SKM-1 treated with dmso at 0.1 percent for 144 hours (cell line): Measurements from ENCODE around the gene NRXN3.
"Not testable (repeated sequence)": the region's sequence is repeated elsewhere in the genome, so short reads cannot be mapped to it uniquely, and the experiment has no call there.

Source experiments
- DNase-seq: peaks from one replicate; lab custom pipeline; 2025; ENCODE audit not compliant: unreplicated experiment; lab: John Stamatoyannopoulos, UW

The NRXN3 gene

DNA sequence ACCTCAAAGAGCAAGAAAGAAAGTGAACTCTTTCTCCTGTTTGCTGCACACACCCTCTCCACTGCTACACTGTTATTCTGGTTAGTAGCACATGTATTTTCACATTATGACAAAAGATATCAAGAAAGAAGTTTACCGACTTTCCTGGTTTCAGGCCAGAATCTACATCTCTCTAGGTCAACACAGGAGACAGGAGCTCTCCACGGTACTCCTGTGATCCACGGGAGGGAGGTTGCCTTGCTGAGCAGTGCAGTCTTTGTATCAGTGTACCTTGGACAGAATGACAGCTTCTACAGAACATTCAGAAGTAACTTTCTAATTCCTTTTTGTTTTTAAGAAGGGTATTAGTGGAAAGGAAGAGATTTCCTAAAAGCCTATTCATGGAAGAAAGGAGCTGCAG, 805.6 kb downstream of the NRXN3 start:
- no peak for DNase-seq

DNA sequence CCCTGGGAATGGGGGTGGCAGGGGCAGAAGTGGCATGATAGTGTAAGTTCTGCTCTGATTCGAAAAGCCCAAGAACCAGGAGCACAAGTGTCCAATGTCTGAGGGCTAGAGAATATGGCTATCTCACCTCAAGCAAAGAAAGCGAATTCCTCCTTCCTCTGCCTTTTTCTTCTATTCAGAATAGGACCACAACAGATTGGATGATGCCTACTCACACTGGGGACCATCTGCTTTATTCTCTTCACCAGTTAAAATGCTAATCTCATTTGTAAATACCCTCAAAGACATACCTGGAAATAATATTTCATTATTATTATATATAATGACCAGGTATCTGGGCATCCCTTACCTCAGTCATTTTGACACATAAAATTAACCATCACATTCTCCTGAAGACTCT, 808.7 kb downstream of the NRXN3 start:
- no peak for DNase-seq

DNA sequence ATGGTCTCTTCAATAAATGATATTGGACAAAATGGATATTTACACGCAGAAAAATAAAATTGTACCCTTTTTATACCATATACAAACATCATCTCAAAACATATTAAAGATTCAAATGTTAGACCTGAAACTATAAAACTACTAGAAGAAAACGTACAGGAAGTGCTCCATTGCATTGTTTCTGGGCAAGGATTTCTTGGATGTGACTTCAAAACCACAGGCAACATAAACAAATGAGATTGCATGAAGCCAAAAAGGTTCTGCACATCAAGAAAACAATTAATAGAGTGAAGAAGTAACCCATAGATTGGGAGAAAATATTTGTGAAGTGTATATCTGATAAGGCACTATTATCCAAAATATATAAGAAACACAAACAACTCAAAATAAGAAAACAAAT, 812.4 kb downstream of the NRXN3 start:
- no peak for DNase-seq

DNA sequence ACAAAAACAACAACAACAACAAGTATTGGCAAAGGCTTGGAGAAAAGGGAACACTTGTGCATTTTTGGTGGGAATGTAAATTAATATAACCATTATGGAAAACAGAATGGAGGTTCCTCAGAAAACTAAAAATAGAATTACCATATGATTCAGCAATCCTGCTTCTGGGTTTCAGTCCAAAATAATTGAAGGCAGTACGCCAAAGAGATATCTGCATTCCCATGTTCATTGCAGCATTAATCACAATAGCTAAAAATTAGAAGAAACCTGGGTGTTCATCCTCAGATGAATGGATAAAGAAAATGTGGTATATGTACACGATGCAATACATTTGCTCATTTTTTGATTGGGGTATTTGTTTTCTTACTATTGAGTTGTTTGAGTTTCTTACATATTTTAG, 813.0 kb downstream of the NRXN3 start:
- no peak for DNase-seq

DNA sequence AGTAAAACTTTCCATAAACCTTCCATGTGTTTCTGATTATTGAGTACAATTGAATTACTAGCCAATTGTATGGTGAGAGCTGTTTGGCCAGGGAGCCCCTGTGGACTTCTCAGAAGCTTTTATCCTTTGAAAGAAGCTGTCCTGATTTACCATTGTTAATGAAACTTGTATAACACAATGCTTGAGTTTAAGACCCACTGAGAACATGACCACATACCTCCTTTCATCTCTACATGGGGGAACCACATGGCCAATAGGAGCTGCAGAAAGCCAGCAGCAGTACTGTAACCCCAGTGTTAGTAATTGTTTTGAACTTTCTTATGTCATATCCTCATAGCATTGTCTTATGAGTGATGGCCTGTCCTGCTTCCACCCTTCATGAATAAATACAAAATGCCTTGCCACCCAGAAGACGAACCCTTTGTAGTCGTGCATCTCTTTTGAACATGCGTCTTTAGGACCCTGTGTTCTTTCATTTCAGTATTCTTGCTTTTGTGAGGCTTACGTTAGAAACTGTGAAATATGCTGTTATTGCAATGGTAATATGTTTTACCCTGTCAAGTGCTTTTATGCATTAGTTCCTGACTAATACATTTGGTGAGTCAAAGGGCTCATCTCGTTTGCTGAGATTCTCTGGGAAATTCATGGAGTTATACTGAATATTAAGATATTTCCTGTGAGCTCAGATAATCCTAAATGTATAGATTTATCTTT, 815.7 kb downstream of the NRXN3 start:
- no peak for DNase-seq

DNA sequence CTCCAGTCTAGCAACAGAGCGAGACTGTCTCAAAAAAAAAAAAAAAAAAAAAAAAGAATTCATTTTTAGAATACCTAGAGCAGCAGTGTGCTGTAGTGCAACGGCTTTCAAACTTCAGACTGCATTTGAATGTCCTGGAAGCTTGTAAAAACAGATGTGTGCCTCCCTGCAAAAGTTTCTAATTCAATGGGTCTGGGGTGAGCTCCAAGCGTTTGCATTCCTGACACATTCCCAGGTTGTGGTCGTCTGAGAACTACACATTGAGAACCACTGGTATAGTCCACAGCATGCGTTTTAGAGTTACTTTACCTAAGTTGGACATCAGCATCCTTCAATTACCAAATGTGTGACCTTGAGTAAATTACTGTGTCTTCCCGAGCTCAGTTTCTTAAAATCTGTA, 816.8 kb downstream of the NRXN3 start:
- no peak for DNase-seq

DNA sequence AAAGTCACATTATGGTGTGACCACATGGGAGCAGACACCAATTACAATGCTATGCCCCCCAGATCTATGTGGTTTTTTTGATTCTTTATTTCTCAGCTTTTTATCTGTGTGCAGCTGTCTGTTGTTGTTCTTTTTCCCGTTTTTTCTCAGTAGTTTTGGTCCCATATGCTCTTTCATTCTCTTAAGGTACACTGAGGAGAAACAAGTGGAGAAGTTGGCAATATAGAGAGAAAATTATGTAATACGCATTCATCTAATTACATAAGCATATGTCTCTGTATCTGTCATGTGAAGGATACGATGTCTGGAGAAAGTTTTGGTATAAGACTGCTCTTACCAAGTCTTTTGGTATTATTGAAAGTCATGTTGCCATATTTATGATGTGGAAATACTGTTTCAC, 819.0 kb downstream of the NRXN3 start:
- DNase-seq, result no peak

DNA sequence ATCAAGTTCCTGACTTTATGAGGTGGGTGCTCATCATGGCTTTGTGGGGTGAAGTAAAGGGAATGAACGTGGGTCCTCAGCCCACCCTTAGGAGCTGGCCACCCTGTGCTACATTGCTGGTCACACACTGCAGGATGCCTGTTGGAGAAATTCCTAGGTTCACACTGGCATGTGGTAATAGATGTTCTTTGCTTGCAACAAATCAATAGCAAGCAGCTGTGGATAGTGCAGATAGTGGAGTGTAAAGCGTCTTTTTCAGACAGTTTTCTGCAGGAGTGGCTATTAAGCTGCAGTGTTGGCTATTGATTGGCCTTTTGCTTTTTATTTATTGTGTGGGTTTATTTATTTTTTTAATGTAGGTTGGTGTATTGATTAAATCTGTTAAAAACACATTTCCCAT, 822.7 kb downstream of the NRXN3 start:
- no peak for DNase-seq

DNA sequence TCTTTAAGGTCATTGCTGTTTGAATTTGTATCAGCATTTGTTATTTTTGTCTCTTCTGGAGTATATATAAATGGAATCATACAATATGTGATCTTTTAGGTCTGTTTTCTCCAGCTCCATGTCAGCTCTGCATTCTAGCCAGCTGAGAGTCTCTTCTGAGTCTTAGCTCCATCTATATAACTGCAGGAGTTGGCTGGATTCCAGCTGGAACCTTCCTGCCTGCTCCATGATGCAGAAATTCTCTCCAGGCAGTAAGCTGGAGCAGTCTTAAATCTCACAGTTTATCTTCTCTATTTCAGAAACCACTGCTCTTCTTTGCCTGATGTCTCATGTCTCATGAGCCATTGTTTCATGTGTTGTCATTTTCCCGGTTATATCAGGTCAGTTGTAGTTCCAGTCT, 827.6 kb downstream of the NRXN3 start:
- DNase-seq, result no peak

DNA sequence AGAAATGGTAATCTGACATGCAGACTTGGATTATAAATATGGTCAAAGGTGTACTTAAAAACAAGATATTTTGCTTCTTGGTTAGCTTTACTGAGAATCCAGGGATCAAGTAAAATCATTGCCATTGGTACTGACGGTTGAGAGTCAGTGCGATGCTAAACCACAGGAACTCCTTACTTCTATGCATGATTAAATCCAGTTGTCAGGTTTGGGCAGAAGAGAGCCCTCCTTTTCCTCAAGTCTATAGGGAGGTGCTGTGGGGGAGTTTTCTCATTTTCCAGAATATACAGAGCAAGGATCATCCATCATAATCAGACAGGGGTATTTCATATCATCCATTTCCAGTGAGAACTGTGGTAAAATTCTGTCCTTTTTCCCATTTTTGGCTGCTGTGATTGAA, 839.1 kb downstream of the NRXN3 start:
- no peak for DNase-seq

DNA sequence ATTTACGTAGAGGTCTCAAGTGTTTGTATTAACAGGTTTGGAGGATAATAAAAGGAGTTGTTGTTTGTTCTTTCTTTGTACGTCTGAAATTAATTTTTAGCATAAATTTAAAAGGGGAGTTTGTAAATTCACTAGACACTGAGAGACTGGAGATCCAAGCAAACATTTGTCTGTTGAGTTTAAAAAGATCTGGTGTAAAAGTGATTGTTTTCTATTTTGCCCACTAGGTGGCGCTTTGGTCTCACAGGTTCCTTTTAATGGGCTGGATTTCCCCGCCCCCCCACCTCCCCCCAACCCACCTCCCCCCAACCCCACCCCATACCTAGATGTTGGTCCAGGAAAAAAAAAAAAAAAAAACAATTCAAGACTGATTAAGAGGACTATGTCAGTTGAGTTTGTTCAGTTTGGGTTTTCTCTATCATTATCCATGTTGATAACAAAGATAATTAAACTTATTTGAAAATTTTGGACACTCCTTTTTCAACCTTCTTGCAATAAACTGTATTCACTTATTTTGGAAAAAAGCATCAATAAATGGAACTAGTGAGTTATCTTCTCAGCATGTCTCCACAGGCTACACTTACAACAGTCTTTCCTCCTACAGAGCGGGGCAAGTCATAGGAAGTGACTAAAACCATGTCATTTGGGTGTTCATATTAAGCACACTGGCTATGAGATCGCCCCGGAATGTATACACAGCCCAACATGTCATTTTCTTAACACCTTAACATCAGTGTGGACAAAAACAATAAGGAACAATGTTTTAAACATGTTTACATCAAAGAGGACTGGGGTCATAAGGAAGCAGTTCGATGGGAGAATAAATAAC, 841.1 kb downstream of the NRXN3 start:
- no peak for DNase-seq

DNA sequence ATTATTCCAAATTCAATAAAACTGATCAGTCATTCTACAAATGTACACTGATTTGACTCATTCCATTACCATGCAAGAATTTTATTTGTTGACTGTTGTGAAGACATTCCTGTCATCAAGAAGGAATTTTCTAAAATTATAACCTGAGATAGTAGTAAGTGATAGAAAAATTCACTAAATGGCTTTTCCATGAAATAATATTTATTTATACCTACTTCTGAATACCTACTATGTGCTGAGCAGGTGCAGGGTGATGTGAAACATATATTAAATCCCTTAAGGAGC, 841.7 kb downstream of the NRXN3 start:
- DNase-seq, result no peak

DNA sequence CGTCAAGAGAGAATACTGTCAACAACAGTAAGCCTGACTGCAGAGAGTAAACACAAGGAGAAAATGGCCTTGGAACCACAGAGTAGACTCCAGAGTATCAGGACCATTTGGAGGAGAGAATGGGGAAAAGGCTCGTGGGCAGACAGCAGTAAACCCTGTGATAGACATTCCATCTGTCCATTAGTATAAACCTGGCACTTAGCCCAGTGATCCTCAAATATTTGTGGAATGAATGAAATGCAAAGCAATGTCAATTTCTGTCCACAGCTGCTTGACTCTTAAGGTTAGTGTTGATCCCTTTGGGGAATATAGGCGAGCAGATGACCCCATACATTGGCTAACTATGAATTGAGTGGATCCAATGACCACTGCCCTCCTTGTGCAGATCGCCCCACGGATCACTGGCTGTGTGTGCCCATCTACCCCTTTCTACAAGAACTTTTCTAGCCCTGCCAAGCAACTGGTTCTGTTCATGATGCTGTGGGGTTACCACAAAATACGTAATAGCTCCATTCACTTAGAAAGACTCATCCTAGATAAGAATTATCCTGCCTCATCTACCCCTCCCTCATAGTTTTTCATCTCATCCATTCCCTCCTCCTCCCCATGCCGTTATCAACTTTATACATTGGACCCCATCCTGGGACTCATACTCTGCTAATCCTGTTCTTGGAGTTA, 846.8 kb downstream of the NRXN3 start:
- no peak for DNase-seq

DNA sequence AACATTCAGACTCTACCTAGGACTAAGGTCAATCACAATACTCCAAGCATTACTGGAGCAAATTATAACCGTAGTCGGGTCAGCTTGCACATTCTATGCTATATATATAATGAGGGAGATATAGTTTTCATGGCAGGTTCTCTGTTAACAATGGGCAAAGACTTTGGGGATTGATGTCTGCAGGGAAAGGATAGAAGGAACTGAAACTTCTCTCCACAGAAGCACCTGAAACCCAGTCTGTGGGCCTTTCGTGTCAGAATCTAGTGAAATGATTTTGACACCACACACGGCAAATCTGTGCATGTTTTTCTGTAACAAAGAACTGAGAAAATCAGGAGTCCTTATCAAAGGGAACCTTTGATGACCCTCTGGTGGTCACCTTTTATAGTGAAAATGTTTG, 847.4 kb downstream of the NRXN3 start:
- DNase-seq, result no peak

DNA sequence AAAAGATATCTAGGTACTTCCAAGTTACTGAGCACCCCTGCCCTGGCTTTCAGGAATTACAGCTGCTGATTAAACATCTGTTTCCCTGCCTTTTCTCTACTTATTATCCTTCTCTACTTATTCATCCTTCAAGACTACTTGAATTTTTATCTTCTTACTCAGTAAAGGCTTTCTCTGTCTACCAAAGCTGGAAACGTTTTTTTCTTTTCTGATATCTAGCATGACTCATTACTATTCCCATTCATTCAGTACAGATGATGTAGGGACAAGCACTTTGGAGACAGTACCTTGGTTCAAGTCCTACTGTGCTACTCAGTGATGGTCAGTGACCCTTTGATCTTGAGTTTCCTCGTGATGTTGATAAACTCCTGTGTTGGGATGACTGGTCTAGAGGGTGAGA, 848.7 kb downstream of the NRXN3 start:
- no peak for DNase-seq

DNA sequence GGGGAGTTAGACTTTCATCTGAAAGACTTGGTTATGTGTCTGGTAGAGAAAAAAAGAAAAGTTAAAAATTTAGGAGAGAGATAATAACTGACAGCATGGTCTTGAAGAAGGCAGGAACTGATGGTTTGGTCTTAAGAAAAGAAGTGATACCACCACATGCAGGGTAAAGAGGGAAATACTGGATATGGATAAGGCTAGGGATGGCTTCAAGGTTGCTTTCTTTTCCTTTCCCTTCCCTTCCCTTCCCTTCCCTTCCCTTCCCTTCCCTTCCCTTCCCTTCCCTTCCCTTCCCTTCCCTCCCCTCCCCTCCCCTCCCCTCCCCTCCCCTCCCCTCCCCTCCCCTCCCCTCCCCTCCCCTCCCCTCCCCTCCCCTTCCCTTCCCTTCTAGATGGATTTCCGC, 849.7 kb downstream of the NRXN3 start:
- not testable (repeated sequence) for DNase-seq

DNA sequence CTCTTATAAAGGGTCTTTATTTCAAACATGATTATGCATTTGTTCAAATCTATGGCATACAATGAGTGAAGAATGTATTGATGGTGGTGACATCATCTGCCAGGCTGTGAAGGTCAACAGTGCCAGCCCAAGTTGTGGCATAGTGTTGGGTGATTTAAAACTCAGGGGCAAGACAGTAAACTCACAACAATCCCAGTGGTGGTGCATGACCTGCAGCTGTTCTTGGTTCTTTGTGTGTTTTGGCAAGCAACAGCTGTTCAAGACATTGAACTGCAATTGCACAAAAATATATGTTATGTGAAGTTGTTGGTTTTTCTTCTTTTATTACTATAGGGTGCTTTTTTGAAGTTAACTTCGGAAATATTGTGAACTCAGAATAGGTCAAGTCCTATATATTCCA, 851.6 kb downstream of the NRXN3 start:
- no peak for DNase-seq

DNA sequence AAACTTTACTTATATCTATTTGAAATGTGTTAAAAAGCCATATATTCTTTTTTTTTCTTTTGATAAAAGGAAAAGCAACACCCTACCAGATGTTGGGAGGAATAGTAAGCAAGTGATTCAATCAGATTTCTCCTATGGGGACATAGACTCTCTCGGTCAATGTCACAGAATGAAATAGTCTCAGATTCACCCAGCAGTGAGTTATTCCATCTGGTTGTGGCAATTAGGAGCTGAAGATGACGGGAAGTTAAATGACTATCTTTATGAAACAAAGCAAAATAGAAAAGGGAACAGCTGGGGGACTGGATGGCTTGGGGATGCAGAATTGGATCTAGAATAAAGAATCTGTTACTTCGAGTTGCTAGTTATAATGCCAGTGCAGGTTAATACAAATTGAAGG, 857.0 kb downstream of the NRXN3 start:
- DNase-seq, result no peak

DNA sequence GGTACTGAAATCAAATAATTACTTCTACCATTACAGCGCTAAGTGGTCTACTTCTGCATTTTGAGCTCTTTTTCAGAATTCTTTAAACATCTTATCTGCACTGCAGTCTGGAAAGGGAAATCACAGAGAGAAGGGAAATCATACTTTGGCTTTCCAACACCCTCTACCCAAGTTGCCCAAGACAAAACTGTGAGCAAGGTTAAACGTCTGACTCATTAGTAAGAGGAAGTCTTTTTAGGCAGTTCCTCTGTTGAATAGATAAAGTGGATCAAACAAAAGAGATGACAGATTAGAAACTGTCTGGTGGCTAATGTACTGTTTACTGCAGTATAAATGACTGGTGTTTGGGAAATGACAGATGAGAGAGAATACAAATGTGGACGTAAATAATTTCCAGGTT, 858.1 kb downstream of the NRXN3 start:
- peak; percentile 70 for DNase-seq

DNA sequence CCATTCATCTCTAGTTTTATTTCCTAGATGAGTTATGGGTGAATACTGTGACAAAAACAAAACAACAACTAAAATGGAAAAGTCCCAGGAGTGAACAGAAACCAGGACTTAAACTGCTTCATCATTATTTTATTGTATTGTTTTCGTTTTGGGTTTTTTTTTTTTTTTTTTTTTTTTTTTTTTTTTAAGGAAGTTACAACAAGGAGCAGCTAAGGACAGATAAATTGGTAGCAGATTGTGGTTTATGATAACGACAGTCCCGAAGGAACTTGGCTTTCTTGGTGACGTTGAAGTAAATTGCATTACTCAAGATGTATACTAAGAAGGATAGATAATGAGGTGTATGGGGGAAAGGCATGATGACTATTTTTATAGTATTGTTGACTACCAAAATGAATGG, 866.3 kb downstream of the NRXN3 start:
- DNase-seq, result peak; percentile 3

DNA sequence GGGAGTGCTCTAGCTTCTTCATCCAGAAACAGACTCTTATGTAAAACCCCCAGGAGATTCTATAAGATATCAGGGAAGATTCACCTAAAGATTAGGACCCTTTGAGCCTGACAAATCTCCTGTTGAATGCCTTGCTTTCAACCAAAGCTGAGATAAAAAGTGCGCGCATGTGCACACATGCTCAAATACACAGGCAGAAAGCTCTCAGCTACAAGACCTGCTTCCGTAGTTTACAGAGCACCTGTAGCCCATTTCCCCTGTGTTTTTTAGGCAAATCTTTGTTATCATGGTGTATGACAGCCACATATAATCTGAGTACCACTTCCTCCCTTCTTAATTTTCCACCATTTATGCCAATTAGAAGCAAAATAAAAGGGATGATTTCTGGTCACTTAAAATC, 866.9 kb downstream of the NRXN3 start:
- no peak for DNase-seq

DNA sequence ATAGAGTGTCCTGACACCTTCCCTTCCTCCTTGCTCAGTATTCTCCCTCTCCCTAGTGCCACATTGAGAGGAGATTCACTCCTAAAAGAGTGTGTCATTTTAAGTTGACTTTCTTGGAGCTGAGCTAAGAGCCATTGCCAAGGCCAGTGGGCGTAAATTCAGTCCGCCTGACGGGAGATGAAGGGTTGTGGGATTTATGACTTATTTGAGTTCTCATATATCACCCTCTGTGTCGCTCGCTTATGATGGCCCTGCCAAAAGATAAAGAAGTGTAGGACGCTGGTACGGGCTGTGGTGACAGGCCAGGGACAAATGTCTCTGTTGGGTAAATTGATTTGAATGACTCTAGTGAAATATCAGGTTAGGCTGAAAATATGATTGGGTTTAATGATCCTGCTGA, 867.4 kb downstream of the NRXN3 start:
- no peak for DNase-seq
